ENCODE measurements around the gene CHAF1B.

Gene CHAF1B

DNA sequence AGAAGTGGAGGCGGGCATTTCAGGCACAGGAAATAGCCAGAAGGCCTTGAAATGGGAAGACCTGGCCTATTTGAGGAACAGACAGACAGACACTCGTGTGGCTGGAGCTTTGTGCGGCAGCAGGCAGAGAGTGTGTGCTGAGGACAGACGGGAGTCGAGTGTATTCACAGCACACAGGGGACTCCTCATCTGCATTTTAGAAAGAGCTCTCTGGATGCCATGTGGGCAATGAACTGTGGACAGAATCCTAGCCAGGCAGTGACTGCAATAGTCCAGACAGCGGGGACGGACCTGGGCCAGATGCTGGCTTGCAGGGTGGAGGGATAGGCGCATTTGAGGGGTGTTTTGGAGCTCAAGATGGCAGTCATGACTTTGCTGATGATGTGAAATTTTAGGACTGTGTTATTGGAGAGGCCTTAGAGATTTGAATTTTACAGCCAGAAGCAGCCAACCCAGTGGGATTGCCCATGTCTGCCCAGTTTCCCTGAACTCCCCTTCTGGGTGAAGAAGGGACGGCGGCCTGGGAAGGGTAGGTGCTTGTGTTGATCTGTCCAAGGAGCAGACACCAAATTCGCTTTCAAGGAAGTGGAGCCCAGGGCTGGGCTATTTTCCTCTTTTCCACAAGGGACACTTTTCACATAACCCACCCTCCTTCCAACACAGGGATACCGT lies 43.7 kb downstream of the CHAF1B start:
- Mint-ChIP-seq H3K27me3 (peaks cover 15% of the 10 kb centered on the region), H3K36me3 (ENCODE audit: low read depth) (peaks cover 1% of the 10 kb centered on the region), H3K4me3 (peak overlapping the region; percentile 5), H3K4me1 (peaks cover 27% of the 10 kb centered on the region), H3K27ac (peak overlapping the region; percentile 80), H3K9me3 (no peaks in the 10 kb centered on the region)
- no peak for DNase-seq
- no peak for ATAC-seq

DNA sequence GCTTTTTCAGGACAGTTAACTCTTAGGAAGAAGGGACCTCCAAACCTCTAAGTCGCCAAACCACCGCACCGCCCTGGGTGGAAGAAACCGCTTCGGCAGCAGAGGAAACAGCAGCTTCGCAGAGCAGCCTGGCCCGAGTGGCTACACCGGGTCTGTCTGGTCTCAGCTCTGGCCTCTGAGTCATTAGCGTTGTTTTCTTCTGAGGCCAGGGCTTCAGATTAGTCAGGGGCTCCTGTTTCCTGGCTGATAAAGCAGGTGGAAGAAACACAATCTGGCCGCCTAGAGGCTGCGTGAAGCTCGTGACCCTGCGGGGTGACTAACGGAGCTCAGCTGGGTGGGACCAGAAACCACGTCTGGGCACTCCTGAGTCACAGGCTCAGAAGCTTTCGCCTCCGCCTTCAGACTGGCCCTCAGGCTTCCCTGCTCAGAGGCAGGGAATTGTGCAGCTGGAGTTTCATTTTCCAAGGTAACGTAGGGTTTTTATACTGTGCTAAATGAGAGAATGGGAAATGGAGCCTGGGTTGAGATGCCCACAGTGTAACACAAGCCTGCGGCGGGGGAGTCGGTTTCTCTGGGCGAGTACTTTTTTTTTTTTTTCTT lies 44.9 kb downstream of the CHAF1B start:
- H3K27ac Mint-ChIP-seq, result peak overlapping the region; percentile 80
- H3K27me3 Mint-ChIP-seq, result peaks cover 15% of the 10 kb centered on the region
- ATAC-seq (peak; percentile 100), DNase-seq (peak; percentile 82)
- peak overlapping the region; percentile 77 for H3K4me3 Mint-ChIP-seq
- H3K4me1 Mint-ChIP-seq, result peaks cover 26% of the 10 kb centered on the region
- H3K36me3 Mint-ChIP-seq (ENCODE audit: low read depth), result peaks cover 1% of the 10 kb centered on the region
- no peaks in the 10 kb centered on the region for H3K9me3 Mint-ChIP-seq

DNA sequence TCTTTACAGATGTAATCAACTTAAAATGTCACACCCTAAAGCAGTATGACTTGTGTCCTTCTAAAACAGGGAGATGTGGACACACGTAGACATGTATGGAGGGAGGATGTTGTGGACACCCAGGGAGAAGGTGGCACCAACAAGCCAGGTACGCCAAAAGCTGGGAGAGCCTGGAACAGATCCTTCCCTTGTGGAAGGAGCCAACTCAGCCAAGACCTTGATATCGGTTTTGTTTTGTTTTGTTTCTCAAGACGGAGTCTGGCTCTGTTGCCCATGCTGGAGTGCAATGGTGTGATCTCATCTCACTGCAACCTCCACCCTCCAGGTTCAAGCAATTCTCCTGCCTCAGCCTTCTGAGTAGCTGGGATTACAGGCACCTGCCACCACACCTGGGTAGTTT lies 45.6 kb downstream of the CHAF1B start:
- Mint-ChIP-seq H3K27me3 (peaks cover 15% of the 10 kb centered on the region), H3K9me3 (no peaks in the 10 kb centered on the region), H3K4me3 (peak overlapping the region; percentile 77), H3K36me3 (ENCODE audit: low read depth) (peaks cover 1% of the 10 kb centered on the region), H3K27ac (no peak overlapping the region), H3K4me1 (peaks cover 26% of the 10 kb centered on the region)
- no peak for ATAC-seq
- no peak for DNase-seq

DNA sequence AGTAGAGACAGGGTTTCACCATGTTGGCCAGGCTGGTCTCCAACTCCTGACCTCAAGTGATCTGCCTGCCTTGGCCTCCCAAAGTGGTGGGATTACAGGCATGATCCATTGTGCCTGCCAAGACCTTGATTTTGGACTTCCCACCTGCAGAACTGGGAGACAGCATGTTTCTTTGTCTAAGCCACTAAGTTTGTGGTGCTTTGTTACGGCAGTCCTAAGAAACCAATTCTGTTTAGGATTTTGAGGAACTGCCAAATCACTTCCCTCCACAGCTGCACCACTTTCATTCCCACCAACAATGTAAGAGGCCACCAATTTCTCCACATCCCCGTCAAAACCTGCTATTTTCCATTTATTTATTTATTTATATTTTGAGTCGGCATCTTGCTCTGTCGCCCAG lies 46.1 kb downstream of the CHAF1B start:
- no peak overlapping the region for H3K27ac Mint-ChIP-seq
- H3K4me3 Mint-ChIP-seq, result no peak overlapping the region
- peaks cover 26% of the 10 kb centered on the region for H3K4me1 Mint-ChIP-seq

DNA sequence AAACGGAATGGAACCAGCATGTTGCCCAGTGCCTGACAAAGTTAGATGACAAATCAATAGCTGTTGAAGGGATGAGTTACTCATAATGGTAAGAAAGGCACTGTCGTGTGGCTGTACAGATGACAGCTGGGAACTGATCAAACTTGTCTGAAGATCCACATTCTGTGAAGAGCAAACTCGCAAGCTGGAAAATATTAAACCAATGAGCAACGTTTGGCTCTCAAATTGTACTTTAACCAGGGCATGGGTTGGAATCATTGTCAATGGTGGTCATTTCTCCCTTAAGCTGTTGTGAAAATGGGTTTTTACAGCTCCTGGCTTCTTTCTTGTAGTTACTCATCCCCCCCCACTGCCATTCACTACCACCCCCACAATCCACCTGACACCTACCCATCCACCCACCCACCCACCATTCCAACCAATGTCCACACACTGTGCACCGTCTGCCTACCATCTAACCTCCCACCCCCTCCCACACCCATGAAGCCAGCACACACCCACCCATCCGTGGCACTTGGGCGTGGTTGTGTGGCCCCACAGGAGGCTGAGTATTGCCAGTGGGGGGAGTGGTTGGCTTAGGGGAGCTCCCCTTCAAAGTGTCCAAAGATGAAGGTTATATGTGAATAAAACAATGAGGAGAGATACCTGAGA lies 48.0 kb downstream of the CHAF1B start:
- ATAC-seq (no peak), DNase-seq (no peak)
- Mint-ChIP-seq H3K36me3 (ENCODE audit: low read depth) (peaks cover 1% of the 10 kb centered on the region), H3K9me3 (no peaks in the 10 kb centered on the region), H3K27me3 (peaks cover 15% of the 10 kb centered on the region), H3K4me1 (peaks cover 26% of the 10 kb centered on the region), H3K27ac (no peak overlapping the region), H3K4me3 (no peak overlapping the region)

More for the DNA sequence above, 46.1 kb downstream of the CHAF1B start:
- no peaks in the 10 kb centered on the region for H3K9me3 Mint-ChIP-seq
- no peak for ATAC-seq
- peaks cover 15% of the 10 kb centered on the region for H3K27me3 Mint-ChIP-seq
- peaks cover 1% of the 10 kb centered on the region for H3K36me3 Mint-ChIP-seq (ENCODE audit: low read depth)
- no peak for DNase-seq

DNA sequence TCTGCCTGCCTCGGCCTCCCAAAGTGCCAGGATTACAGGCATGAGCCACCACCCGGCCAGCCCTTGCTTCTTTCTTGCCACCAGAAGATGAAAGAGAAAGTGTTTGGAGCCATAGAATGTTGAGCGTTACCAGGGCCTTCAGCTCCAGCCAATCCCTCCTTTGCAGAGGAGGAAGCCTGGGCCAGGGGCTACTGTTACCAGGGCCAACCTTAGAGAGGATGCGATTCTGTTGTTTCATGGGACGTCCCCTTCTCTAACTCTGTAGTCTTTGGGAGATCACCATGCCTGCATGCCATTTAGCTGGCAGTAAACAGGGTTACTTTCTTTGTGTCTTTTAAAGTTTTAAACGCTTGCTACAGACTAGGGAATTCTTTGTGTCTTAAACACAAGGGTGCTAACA lies 49.0 kb downstream of the CHAF1B start:
- Mint-ChIP-seq H3K4me1 (peaks cover 20% of the 10 kb centered on the region), H3K27me3 (peaks cover 9% of the 10 kb centered on the region), H3K4me3 (no peak overlapping the region), H3K27ac (no peak overlapping the region), H3K9me3 (no peaks in the 10 kb centered on the region), H3K36me3 (ENCODE audit: low read depth) (peaks cover 1% of the 10 kb centered on the region)
- DNase-seq (no peak), ATAC-seq (no peak)

DNA sequence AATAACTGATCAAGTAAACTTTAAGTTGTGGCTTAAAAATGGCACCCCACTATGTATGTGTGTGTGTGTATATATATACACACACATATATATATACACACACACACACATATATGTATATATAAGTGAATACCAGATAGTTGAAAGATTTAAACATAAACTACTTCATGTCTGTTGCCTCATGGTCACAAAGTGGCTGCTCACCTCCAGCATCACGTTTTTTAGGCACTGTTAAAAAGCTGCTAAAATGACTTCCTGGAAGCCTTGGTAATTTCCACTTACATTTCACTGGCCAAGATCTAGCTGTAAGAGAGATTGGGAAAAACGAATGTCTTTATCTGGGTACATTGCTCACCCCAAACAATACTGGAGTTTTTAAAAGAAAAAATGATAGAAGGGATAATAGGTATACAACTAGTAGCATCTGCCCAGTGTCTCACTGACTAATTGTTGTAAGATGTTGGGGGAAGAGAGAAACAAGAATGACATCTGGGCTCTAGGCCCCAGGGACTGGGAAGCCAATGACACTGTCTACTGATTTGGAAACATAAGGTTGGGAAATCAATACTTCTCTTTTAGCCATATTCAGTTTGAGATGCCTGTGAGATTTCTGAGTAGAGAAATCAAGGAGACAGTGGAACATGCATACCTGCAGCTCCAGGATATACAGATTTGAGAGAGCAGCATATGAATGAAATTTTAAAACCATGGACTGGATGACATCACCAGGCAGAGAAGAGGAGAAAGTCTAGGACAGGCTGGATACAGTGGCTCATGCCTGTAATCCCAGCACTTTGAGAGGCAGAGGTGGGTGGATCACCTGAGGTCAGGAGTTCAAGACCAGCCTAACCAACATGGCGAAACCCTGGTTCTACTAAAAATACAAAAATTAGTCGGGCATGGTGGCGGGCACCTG lies 51.9 kb downstream of the CHAF1B start:
- H3K4me3 Mint-ChIP-seq, result no peak overlapping the region
- peaks cover 6% of the 10 kb centered on the region for H3K27me3 Mint-ChIP-seq
- no peaks in the 10 kb centered on the region for H3K9me3 Mint-ChIP-seq
- ATAC-seq, result no peak
- H3K27ac Mint-ChIP-seq, result no peak overlapping the region
- H3K36me3 Mint-ChIP-seq (ENCODE audit: low read depth), result peaks cover 1% of the 10 kb centered on the region
- peaks cover 7% of the 10 kb centered on the region for H3K4me1 Mint-ChIP-seq
- DNase-seq, result no peak

DNA sequence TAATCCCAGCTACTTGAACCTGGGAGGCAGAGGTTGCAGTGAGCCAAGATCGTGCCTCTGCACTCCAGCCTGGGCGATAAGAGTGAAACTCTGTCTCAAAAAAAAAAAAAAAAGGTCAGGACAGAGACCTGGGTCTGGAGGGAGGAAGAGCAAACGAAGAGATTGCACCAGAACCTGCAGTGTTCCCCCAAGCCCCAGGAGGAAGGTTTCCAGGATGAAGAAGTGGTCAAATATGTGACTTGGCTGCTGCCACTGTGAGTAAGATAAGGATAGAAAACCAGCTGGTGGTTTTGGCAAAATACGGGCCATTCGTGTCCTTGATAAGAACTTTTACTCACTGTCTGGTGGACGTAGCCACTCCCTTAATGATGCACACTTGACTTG lies 52.5 kb downstream of the CHAF1B start:
- H3K27me3 Mint-ChIP-seq, result peaks cover 2% of the 10 kb centered on the region
- no peaks in the 10 kb centered on the region for H3K9me3 Mint-ChIP-seq
- no peak overlapping the region for H3K27ac Mint-ChIP-seq
- no peaks in the 10 kb centered on the region for H3K36me3 Mint-ChIP-seq (ENCODE audit: low read depth)
- H3K4me3 Mint-ChIP-seq, result no peak overlapping the region
- no peak for DNase-seq
- H3K4me1 Mint-ChIP-seq, result peaks cover 7% of the 10 kb centered on the region
- no peak for ATAC-seq

DNA sequence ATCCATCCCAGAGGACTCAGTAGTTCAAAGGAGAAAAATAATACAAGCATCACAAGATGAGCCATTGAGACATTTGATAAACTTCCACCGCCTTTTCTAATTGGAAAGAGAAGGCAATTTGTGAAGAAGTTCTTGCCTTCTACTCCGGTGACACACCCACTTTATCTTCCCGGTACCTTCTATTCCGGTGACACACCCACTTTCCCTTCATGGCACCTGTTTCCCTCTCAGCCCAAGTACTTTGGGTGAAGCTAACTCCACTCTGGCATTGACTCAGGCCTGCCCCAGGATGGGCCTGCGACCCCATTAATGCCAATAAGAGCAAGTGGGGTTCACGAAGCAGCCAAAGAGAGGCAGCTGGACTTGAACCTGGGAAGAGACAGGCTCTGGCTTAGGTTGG lies 56.5 kb downstream of the CHAF1B start:
- Mint-ChIP-seq H3K9me3 (no peaks in the 10 kb centered on the region), H3K27me3 (peaks cover 3% of the 10 kb centered on the region), H3K36me3 (ENCODE audit: low read depth) (no peaks in the 10 kb centered on the region), H3K4me3 (no peak overlapping the region), H3K4me1 (peaks cover 7% of the 10 kb centered on the region), H3K27ac (no peak overlapping the region)
- ATAC-seq (no peak), DNase-seq (no peak)

DNA sequence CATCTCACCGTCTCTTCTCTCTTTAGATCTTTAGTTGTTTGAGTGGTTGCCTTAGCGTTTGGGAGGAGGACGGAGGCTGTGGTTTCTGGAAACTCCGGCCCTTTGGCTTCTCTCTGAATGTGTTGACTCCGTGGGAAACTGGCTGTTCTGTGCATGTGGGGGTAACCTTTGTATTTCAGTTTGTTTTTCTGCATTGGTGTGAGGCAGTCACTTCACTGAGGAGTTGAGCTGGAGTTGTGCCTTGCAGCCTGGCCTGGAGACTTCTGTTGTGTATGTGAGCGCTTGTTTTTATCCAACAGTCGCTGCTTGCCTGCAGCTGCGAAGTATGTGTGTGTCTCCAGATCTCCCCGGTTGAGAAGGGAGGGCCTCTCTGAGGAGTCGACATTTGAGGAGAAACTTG lies 61.1 kb downstream of the CHAF1B start:
- H3K4me3 Mint-ChIP-seq, result no peak overlapping the region
- no peaks in the 10 kb centered on the region for H3K9me3 Mint-ChIP-seq
- no peak for DNase-seq
- H3K27me3 Mint-ChIP-seq, result peaks cover 2% of the 10 kb centered on the region
- ATAC-seq, result no peak
- H3K36me3 Mint-ChIP-seq (ENCODE audit: low read depth), result no peaks in the 10 kb centered on the region
- H3K4me1 Mint-ChIP-seq, result no peaks in the 10 kb centered on the region
- H3K27ac Mint-ChIP-seq, result no peak overlapping the region

DNA sequence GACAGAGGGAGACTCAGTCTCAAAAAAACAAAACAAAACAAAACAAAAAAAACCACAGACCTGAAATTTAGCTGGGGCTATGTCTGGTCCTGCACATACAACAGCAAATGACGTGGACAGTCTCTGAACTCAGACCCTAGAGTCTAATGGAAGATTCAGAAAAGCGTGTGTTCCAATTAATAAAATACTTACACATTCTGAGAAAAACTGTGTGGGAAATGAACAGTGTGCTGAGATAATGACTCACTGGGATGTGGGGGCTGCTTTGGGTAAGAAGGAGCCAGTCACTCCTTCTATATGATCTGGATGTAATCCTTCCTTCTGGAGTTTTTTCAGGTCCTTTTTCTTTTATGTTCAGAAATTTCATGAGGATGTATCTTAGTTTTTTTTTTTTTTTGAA lies 65.3 kb downstream of the CHAF1B start:
- no peaks in the 10 kb centered on the region for H3K36me3 Mint-ChIP-seq (ENCODE audit: low read depth)
- no peaks in the 10 kb centered on the region for H3K4me1 Mint-ChIP-seq
- no peak overlapping the region for H3K4me3 Mint-ChIP-seq
- no peaks in the 10 kb centered on the region for H3K9me3 Mint-ChIP-seq
- H3K27ac Mint-ChIP-seq, result no peak overlapping the region
- H3K27me3 Mint-ChIP-seq, result peaks cover 2% of the 10 kb centered on the region
- ATAC-seq, result peak; percentile 20
- no peak for DNase-seq

DNA sequence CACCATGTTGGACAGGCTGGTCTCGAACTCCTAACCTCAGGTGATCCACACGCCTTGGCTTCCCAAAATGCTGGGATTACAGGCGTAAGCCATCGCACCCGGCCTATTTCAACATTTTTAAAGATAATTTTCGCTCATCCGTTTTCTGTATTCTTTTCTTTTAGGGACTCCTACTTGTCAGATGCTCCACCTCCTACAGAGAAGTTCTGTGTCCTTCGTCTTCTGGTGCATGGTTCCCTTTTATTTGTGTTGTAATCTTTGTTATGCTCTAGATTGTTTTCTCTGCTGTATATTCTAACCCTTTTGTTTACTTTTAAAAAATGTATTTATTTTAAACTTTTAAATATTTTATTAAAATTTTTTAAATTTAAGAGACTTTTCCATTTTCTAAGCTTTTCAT lies 66.3 kb downstream of the CHAF1B start:
- no peak overlapping the region for H3K27ac Mint-ChIP-seq
- H3K4me3 Mint-ChIP-seq, result no peak overlapping the region
- DNase-seq, result no peak
- no peaks in the 10 kb centered on the region for H3K4me1 Mint-ChIP-seq
- peaks cover 2% of the 10 kb centered on the region for H3K27me3 Mint-ChIP-seq
- no peaks in the 10 kb centered on the region for H3K9me3 Mint-ChIP-seq
- no peaks in the 10 kb centered on the region for H3K36me3 Mint-ChIP-seq (ENCODE audit: low read depth)
- no peak for ATAC-seq

DNA sequence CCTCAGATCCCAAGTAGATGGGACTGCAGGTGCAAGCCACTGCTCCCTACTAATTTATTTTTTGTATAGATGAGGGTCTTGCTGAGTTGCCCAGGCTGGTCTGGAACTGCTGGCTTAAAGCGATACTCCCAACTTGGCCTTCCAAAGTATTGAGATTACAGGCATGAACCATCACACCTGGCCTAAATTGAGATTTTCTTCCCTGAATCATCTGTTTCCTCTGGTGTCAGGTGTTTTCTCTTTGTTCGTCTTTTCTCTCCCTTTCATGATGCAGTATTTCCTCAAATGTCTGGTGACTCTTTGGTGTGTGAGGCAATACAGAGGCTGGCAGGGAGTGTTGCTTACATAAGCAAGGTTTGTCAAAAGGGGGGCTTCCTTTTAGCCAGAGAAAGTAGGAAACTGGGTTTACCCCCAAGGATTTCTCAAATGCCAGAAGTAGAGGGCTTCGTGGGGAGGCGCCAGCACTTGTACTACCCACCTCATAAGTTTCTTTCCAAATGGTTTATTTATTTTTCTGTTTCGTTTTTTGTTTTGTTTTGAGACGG lies 67.2 kb downstream of the CHAF1B start:
- no peak overlapping the region for H3K4me3 Mint-ChIP-seq
- H3K27me3 Mint-ChIP-seq, result peaks cover 2% of the 10 kb centered on the region
- ATAC-seq (no peak), DNase-seq (no peak)
- no peaks in the 10 kb centered on the region for H3K36me3 Mint-ChIP-seq (ENCODE audit: low read depth)
- H3K9me3 Mint-ChIP-seq, result no peaks in the 10 kb centered on the region
- no peaks in the 10 kb centered on the region for H3K4me1 Mint-ChIP-seq
- H3K27ac Mint-ChIP-seq, result no peak overlapping the region

DNA sequence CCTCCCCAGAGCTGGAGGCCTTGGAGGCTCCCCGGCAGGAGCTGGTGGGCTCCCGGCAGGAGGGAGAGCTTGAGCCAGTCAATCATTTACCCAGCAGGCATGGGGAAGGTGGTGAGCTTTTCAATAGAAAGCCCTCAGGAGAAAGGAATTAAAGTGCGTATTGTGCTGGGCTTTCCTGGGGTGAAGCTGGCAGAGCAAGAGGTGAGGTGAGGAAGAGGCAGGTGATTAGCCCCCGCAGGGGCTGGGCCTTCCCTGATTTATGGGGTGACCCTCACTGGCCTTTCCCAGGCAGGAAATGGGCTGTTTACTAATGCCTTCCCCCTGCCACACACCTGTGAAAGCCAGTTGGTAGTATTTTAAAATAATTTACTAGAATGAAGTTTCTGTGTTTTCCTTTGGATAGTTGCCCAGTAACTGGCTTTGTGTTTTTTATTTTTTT lies 68.9 kb downstream of the CHAF1B start:
- Mint-ChIP-seq H3K4me3 (no peak overlapping the region), H3K9me3 (no peaks in the 10 kb centered on the region), H3K36me3 (ENCODE audit: low read depth) (no peaks in the 10 kb centered on the region), H3K4me1 (no peaks in the 10 kb centered on the region), H3K27me3 (peaks cover 2% of the 10 kb centered on the region), H3K27ac (no peak overlapping the region)
- no peak for DNase-seq
- no peak for ATAC-seq
